Measurements from ENCODE around the gene PBRM1. TPM values are rescaled to one million over a fixed set of nuclear protein-coding genes. Genes with fewer than 3 reads are reported as not detected.

Gene PBRM1
- polyA plus RNA-seq, 4 donors: 55.6 to 67.0 (median 64.2) TPM

GRCh38 chr3:52515192-52515591 is 170.5 kb downstream of the PBRM1 start:
- DNase-seq (ENCODE audit: low read depth in 4 of 4, low spot score in 3 of 4): no peak

- no peak for DNase-seq (ENCODE audit: low read depth in 4 of 4, low spot score in 3 of 4)
These were observed 171.1 kb downstream of the PBRM1 start for GRCh38 chr3:52514576-52514975.

DNA sequence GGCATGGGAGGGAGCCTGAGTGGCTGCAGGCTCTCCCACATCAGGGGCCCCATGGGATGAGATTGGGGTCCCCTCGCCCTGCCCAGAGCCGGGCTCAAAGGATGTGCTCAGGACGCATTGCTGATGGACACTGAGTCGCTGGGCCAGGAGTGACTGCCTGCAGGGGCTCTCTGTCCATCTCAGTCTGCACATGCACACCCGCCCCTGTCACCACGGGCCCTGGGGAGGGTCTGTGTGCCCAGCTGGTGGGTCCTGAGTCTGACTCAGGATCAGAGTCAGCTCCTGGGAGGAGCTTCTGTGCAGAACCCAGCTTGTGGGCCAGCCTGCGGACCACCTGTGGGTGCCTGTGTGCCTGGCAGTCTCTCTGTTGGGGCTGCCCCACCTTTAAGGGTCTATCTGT is 172.4 kb downstream of the PBRM1 start:
- DNase-seq (ENCODE audit: low read depth in 4 of 4, low spot score in 3 of 4): no peak

DNA sequence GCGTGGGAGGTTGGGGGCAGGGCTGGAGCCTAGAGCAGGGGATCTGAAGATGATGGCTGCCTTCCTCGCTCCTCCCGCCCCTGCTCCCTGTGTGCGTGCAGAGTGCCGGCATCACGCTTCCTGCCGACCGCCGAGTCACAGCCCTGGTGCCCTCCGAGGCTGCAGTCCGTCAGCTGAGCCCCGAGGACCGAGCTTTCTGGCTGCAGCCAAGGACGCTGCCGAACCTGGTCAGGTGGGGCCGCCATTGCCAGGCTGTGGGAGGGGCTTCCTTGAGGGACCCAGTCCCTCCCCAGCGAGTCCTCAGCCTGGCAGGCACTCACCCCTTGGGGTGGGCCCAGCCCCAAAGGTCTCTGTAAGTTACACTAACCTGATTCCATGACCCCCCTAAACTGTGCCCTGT is 173.0 kb downstream of the PBRM1 start:
- DNase-seq (ENCODE audit: low read depth in 4 of 4, low spot score in 3 of 4): no peak

GRCh38 chr3:52512105-52512504 is 173.6 kb downstream of the PBRM1 start:
- DNase-seq (ENCODE audit: low read depth in 4 of 4, low spot score in 3 of 4): no peak

DNA sequence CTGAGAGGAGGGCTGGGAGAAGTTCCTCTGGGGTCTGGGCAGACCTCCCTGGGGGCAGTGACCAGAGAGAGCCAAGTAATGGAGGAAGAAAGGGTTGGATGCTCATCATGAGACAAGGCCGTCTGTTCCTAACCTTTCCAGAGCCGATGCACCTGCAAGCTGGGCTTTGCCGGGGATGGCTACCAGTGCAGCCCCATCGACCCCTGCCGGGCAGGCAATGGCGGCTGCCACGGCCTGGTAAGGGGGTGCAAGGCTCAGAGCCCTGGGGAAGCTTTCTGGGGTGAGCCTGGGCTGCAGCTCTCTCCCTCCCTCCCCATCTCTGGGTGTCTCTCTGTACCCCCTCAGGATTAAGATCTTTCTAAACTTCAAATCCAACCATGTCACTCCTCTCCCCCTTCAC is 174.2 kb downstream of the PBRM1 start:
- no peak for DNase-seq (ENCODE audit: low read depth in 4 of 4, low spot score in 3 of 4)

DNA sequence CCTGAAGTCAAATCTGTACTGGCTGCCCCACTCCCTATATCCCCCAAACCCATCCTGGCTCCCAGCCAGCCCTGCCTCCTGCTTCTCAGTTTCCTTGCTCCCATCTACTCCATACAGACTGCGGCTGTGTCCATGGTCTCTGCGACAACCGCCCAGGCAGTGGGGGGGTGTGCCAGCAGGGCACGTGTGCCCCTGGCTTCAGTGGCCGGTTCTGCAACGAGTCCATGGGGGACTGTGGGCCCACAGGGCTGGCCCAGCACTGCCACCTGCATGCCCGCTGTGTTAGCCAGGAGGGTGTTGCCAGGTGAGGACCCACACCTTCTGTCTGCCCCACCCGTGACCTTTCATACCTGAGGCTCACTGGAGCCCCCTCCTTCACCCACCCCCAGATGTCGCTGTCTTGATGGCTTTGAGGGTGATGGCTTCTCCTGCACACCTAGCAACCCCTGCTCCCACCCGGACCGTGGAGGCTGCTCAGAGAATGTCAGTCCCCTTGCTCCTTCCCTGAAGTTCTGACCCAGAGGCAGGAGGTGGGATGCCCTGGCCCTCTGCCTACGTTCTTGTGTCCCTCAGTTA is 175.9 kb downstream of the PBRM1 start:
- DNase-seq (ENCODE audit: low read depth in 4 of 4, low spot score in 3 of 4): no peak

DNA sequence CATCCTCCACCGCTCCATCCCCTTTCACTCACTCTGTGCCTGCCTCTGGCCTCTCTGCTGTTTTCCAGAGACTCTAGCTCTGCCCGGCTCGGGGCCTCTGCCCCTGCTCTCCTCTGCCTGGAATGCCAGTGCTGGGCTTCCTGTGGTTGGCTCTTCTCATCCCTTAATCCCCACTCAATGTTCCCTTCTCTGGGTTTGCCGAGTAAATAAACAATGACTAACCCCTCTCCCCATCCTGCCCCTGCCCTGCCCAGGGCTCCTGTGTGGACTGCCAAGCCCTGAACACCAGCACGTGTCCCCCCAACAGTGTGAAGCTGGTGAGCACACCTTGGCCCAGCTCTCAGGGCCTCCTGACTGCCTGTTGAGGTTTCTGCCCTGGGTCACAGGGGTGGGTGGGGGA is 178.4 kb downstream of the PBRM1 start:
- DNase-seq (ENCODE audit: low read depth in 4 of 4, low spot score in 3 of 4): no peak

DNA sequence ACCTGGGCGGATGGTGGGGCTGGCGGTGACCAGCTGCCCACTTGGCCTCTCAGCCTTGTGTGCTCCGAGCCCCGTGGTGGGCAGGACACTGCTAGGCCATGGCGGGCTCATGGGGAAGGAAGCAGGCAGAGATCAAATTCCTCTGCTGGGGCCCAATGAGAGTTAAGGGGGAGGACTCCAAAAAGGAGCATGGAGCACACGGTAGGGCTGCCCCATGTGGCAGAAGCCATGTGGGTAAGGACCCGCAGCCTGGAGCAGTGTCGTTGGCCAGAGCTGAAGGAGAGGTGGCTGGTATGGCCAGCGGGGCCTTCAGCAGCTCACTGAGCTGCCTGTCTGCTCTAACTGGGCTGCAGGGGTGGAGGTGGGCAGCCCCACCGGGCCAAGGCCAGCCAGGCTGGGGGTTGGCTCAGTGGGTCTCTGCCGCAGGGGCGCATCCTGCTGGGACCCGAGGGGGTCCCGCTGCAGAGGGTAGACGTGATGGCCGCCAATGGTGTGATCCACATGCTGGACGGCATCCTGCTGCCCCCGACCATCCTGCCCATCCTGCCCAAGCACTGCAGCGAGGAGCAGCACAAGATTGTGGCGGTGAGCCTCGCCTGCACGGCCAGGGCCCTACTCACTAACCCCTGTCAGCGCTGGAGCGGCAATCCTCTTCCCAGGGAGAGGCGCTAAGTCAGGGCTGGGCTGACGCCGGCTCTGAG is 179.3 kb downstream of the PBRM1 start:
- no peak for DNase-seq (ENCODE audit: low read depth in 4 of 4, low spot score in 3 of 4)

- DNase-seq (ENCODE audit: low read depth in 4 of 4, low spot score in 3 of 4): no peak
These were observed 180.7 kb downstream of the PBRM1 start for GRCh38 chr3:52504977-52505376.

DNA sequence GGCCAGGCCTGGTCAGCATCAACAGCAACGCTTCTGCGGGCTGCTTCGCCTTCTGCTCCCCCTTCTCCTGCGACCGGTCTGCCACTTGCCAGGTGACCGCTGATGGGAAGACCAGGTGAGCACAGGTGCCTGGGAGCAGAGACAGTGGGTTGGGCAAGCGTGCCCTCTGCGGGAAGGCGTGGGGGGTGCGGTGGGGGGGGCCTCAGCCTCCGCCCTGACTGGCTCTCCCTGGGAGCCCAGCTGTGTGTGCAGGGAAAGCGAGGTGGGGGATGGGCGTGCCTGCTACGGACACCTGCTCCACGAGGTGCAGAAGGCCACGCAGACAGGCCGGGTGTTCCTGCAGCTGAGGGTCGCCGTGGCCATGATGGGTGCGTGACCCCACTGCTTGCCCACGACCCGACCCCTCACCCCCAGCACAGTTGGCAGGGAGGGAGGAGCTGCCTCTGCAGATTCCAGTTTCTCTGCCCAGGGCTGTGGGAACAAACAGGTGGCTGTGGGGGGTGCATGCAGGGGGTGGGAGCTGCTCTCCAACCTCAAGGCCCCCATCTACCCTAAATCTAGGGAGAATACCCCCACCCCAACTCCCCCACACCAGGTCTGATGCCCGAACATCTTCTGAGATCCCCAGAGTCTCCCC is 181.8 kb downstream of the PBRM1 start:
- no peak for DNase-seq (ENCODE audit: low read depth in 4 of 4, low spot score in 3 of 4)

DNA sequence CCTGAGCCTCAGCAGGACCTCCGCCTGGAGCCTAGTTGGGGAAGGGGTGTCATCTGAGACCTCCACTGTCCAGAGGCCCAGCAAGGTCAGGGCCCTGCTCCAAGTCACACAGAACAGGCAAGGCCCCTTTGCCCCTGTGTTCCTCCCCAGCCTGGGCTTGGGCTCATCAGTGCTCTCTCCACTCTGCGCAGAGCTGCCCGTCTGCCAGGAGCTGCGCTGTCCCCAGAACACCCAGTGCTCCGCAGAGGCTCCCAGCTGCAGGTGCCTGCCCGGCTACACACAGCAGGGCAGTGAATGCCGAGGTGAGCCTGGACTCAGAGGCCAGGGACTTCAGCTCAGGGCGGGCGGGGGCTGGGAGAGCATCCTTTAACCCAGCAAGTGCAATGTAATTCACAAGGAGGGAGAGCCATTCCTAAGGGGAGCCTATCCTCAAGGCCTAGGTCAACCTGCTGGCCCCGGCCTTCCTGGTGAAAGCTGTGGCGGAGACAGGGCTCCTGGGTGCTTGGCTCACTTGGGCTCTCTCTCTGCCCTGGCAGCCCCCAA is 182.8 kb downstream of the PBRM1 start:
- DNase-seq (ENCODE audit: low read depth in 4 of 4, low spot score in 3 of 4): no peak

DNA sequence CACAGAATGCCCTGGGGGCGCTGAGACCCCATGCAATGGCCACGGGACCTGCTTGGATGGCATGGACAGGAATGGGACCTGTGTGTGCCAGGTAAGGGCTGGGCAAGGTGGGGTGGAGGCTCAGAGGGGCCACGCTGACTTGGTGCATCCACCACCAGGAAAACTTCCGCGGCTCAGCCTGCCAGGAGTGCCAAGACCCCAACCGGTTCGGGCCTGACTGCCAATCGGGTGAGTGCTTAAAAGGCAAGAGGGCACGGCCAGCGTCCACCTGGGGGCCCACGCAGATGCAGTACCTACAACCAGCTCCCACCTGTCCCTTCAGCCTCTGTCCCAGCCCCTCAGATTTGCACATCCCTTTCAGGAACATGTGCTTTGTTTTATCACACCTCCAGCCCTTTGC is 183.7 kb downstream of the PBRM1 start:
- no peak for DNase-seq (ENCODE audit: low read depth in 4 of 4, low spot score in 3 of 4)

DNA sequence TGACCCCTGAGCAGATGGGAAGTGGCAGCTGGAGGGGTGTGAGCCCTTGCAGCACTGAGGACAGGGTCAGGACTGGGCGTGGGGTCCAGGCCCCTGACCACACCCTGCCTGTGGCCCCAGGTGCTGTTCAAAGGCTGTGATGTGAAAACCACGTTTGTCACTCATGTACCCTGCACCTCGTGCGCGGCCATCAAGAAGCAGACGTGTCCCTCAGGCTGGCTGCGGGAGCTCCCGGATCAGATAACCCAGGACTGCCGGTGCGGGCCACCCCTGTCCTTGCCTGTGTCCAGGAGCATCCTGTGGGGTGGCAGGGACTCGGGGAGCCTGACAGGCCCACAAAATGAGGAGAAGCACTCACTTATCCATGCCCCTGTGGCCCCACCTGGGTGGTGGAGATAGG is 184.7 kb downstream of the PBRM1 start:
- no peak for DNase-seq (ENCODE audit: low read depth in 4 of 4, low spot score in 3 of 4)

DNA sequence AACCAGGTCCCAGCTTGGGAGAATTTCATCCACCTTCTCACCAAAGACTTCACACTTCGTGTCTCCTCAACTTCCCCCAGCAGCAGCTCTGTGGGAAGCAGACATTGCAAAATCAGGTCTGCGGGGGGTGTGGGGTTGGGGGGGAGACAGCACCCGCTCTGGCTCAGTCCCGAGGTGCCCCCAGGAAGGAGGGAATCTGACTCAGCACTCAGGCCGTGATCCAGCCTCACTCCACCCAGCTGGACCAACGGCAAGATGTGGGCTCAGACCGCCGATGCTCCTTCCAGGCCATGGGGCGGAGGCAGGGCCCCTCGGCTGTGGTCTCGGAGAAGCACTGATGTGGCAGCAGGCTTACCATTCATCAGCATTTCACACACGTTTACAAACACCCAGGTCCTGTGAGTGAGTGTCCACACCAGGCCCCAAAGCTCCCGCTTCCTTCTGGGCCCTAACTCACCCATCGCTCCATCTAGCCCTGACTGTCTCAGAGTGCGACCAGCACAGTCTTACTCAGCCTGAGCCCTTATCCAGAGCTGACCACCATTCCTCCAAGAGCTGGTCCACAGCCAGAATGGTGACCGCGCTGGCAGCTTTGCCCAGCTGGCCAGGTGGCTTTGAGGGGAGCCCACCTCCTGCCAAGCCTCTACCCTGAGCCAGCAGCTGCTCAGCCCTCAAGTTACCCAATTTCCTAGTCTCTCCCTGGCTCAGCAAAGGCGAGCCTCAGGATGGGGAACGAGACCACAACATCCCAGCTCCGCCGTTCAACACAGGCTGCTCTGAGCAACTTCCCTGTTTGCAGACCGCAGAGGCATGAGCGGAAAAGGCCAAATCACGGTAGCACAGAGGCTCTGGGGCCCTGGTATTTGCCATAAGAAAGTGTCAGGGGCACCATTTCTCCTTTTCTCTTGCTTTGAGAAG is 187.3 kb downstream of the PBRM1 start:
- DNase-seq (ENCODE audit: low read depth in 4 of 4, low spot score in 3 of 4): no peak

GRCh38 chr3:52495777-52496602 is 189.7 kb downstream of the PBRM1 start:
- DNase-seq (ENCODE audit: low read depth in 4 of 4, low spot score in 3 of 4): no peak
